NT2/D1 (cell line): ENCODE data around the gene F3.
"Not testable (repeated sequence)": the region's sequence is repeated elsewhere in the genome, so short reads cannot be mapped to it uniquely, and the experiment has no call there.

Experiments
- DNase-seq: peaks from one replicate; pipeline ENCODE4 v3.0.0-alpha.2; 2011; ENCODE audit warnings: low read depth, low spot score
- H3K27me3 ChIP-seq: 2 replicates; pipeline ENCODE4 v1.6.0; 2011; ENCODE audit warnings: mild to moderate bottlenecking; ENCODE audit not compliant: insufficient read length, insufficient read depth
- H3K36me3 ChIP-seq: 2 replicates; pipeline ENCODE4 v1.6.1; 2011; ENCODE audit warnings: mild to moderate bottlenecking, low read length, mixed read lengths; ENCODE audit not compliant: insufficient read depth, insufficient read length
- H3K4me1 ChIP-seq: 2 replicates; pipeline ENCODE4 v1.5.1; 2011; ENCODE audit not compliant: insufficient read depth, insufficient read length
- H3K4me3 ChIP-seq: 2 replicates; pipeline ENCODE4 v1.5.1; 2011; ENCODE audit warnings: low read depth; ENCODE audit not compliant: insufficient read length
- H3K9ac ChIP-seq: 2 replicates; pipeline ENCODE4 v1.6.0; 2011; ENCODE audit warnings: low read depth; ENCODE audit not compliant: insufficient read length
- H3K9me3 ChIP-seq: 2 replicates; pipeline ENCODE4 v1.5.1; 2011; ENCODE audit warnings: mild to moderate bottlenecking, low read length; ENCODE audit not compliant: insufficient read depth
- SUZ12 ChIP-seq: IDR thresholded peaks from 2 replicates; pipeline ENCODE4 v1.6.1; 2011; ENCODE audit not compliant: insufficient read length, insufficient read depth; ENCODE audit errors: extremely low read depth
- YY1 ChIP-seq: IDR thresholded peaks from 2 replicates; pipeline ENCODE4 v1.6.1; 2011; ENCODE audit not compliant: insufficient read length, insufficient read depth
- ZNF274 ChIP-seq: IDR thresholded peaks from 2 replicates; pipeline ENCODE4 v1.6.1; 2011; ENCODE audit warnings: mild to moderate bottlenecking, low read depth, low read length

Gene F3

GRCh38 chr1:94578856-94579255 lies 37.3 kb upstream of the F3 start:
- H3K9ac ChIP-seq = no peak overlapping the region
- TF ChIP-seq SUZ12 = no peak
- TF ChIP-seq ZNF274 = no peak
- no peak for TF ChIP-seq YY1
- DNase-seq = no peak

GRCh38 chr1:94573917-94574316 lies 32.4 kb upstream of the F3 start:
- not testable (repeated sequence) for H3K27me3 ChIP-seq, H3K4me3 ChIP-seq, H3K4me1 ChIP-seq, H3K36me3 ChIP-seq, H3K9ac ChIP-seq, DNase-seq
- H3K9me3 ChIP-seq = peaks cover 42% of the 10 kb centered on the region

More at GRCh38 chr1:94578856-94579255, 37.3 kb upstream of the F3 start:
- peaks cover 9% of the 10 kb centered on the region for H3K4me1 ChIP-seq
- H3K27me3 ChIP-seq = no peaks in the 10 kb centered on the region
- H3K4me3 ChIP-seq = no peak overlapping the region
- peaks cover 29% of the 10 kb centered on the region for H3K9me3 ChIP-seq
- no peaks in the 10 kb centered on the region for H3K36me3 ChIP-seq

- H3K9ac ChIP-seq = no peak overlapping the region
- H3K27me3 ChIP-seq = no peaks in the 10 kb centered on the region
- peaks cover 42% of the 10 kb centered on the region for H3K9me3 ChIP-seq
- H3K4me1 ChIP-seq = no peaks in the 10 kb centered on the region
- no peaks in the 10 kb centered on the region for H3K36me3 ChIP-seq
- TF ChIP-seq SUZ12 (no peak), ZNF274 (no peak), YY1 (no peak)
- no peak overlapping the region for H3K4me3 ChIP-seq
- DNase-seq = no peak
Observed at GRCh38 chr1:94572780-94573179, 31.2 kb upstream of the F3 start.

- not testable (repeated sequence) for H3K9ac ChIP-seq, H3K36me3 ChIP-seq, DNase-seq, H3K4me1 ChIP-seq, H3K4me3 ChIP-seq, H3K27me3 ChIP-seq
- peaks cover 40% of the 10 kb centered on the region for H3K9me3 ChIP-seq
Observed at GRCh38 chr1:94570965-94571364, 29.4 kb upstream of the F3 start.

- DNase-seq, H3K27me3 ChIP-seq, H3K36me3 ChIP-seq, H3K9ac ChIP-seq, H3K4me3 ChIP-seq, H3K4me1 ChIP-seq: not testable (repeated sequence)
- peaks cover 40% of the 10 kb centered on the region for H3K9me3 ChIP-seq
Observed at GRCh38 chr1:94568806-94569205, 27.2 kb upstream of the F3 start.

- DNase-seq, H3K9ac ChIP-seq, H3K4me1 ChIP-seq, H3K36me3 ChIP-seq, H3K4me3 ChIP-seq, H3K27me3 ChIP-seq: not testable (repeated sequence)
- H3K9me3 ChIP-seq = peaks cover 35% of the 10 kb centered on the region
Observed at GRCh38 chr1:94567975-94568607, 26.5 kb upstream of the F3 start.

GRCh38 chr1:94566436-94566835 lies 24.9 kb upstream of the F3 start:
- H3K9me3 ChIP-seq = peaks cover 26% of the 10 kb centered on the region; the same call in 1 of the 2 replicates
- not testable (repeated sequence) for H3K9ac ChIP-seq, H3K27me3 ChIP-seq, DNase-seq, H3K4me3 ChIP-seq, H3K36me3 ChIP-seq, H3K4me1 ChIP-seq

GRCh38 chr1:94565901-94566300 lies 24.3 kb upstream of the F3 start:
- no peak for TF ChIP-seq ZNF274
- no peak for TF ChIP-seq YY1
- no peak for TF ChIP-seq SUZ12
- no peak for DNase-seq
- H3K9ac ChIP-seq = no peak overlapping the region
- peaks cover 26% of the 10 kb centered on the region; the same call in 1 of the 2 replicates for H3K9me3 ChIP-seq
- H3K36me3 ChIP-seq = no peaks in the 10 kb centered on the region
- H3K27me3 ChIP-seq = no peaks in the 10 kb centered on the region
- H3K4me3 ChIP-seq = no peak overlapping the region
- H3K4me1 ChIP-seq = no peaks in the 10 kb centered on the region
